Subcutaneous abdominal adipose tissue (tissue), 5 donors: ENCODE measurements around the gene ASS1.

Experiments
- H3K27ac ChIP-seq: one replicate; pipeline ENCODE4 v1.7.0; 2013; ENCODE audit warnings: low read depth, mild to moderate bottlenecking, inconsistent platforms, low read length, moderate library complexity
- H3K27me3 ChIP-seq, 5 donors: one replicate each; pipeline ENCODE4 v1.7.0; 2013; ENCODE audit warnings: low read length in 5 of 5, inconsistent platforms in 1 of 5; ENCODE audit not compliant: control insufficient read depth in 5 of 5, insufficient read depth in 4 of 5
- H3K36me3 ChIP-seq, 5 donors: one replicate each; pipeline ENCODE4 v1.7.0; 2013; ENCODE audit warnings: low read length in 5 of 5; ENCODE audit not compliant: control insufficient read depth in 5 of 5, insufficient read depth in 5 of 5
- H3K4me1 ChIP-seq, 5 donors: one replicate each; pipeline ENCODE4 v1.7.0; 2013; ENCODE audit warnings: low read length in 5 of 5, mild to moderate bottlenecking in 3 of 5, moderate library complexity in 1 of 5; ENCODE audit not compliant: control insufficient read depth in 5 of 5, insufficient read depth in 5 of 5
- H3K4me3 ChIP-seq, 5 donors: one replicate each; pipeline ENCODE4 v1.7.0; 2013; ENCODE audit warnings: low read length in 5 of 5, low read depth in 1 of 5
- H3K9ac ChIP-seq, 5 donors: one replicate each; pipeline ENCODE4 v1.7.0; 2013; ENCODE audit warnings: low read length in 5 of 5, mild to moderate bottlenecking in 4 of 5, moderate library complexity in 3 of 5
- H3K9me3 ChIP-seq, 5 donors: one replicate each; pipeline ENCODE4 v1.7.0; 2013; ENCODE audit warnings: low read length in 5 of 5; ENCODE audit not compliant: control insufficient read depth in 5 of 5
- donor health status: healthy.
- donor health status: healthy.
- donor health status: healthy.
- donor health status: healthy.
- donor health status: healthy.

ASS1 gene

DNA sequence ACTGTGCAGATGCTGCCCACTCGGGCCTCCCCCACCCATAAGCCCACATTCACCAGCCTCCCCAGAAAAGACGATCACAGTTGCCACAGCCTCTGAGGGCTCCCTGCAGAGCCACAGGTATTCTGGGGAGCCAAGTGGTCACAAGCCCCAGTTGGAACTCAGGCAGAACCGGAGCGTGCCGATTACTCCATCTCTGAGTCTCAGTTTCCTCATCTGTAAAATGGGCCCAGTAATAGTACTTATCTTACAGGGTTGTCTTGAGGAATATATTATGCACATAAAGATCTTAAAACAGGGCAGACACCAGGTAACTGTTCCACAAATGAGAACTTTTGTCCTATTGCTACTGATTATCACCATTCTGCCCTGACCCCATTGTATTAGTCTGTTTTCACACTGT, 77.0 kb downstream of the ASS1 start:
- Histone ChIP-seq H3K4me1 (no peaks in the 10 kb centered on the region), H3K4me3 (no peak overlapping the region), H3K27me3 (peaks cover 22 to 30% (median 26%) of the 10 kb centered on the region in 5 donors), H3K9ac (no peak overlapping the region), H3K9me3 (no peaks in the 10 kb centered on the region), H3K27ac (no peak overlapping the region), H3K36me3 (no peaks in the 10 kb centered on the region)

GRCh38 chr9:130522233-130522808, 77.6 kb downstream of the ASS1 start:
- Histone ChIP-seq H3K9ac (no peak overlapping the region), H3K27ac (no peak overlapping the region), H3K4me1 (no peaks in the 10 kb centered on the region), H3K9me3 (no peaks in the 10 kb centered on the region), H3K36me3 (no peaks in the 10 kb centered on the region), H3K4me3 (no peak overlapping the region), H3K27me3 (peaks cover 26 to 36% (median 30%) of the 10 kb centered on the region in 5 donors)

DNA sequence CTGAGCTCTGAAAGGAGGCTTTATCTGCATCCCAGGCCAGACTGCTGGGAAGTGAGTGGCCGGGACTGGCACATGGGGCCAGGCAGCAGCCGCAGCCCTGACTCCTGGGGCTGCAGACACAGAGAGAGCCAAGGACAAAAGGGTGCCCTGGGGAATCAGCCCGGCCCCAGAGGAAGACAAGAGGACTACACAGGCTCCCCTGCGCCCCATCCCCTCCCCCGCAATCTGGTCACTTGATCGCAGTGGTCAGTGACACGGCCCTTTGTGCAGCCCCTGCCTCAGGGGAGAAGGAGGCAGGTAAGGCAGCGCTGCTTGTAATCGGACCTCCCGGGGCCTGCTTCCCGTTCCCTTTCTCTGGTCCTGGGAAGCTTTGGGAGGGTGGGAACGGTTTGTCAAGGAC, 79.2 kb downstream of the ASS1 start:
- no peak overlapping the region for H3K27ac ChIP-seq
- no peaks in the 10 kb centered on the region for H3K9me3 ChIP-seq
- no peaks in the 10 kb centered on the region for H3K36me3 ChIP-seq
- H3K4me3 ChIP-seq, result no peak overlapping the region
- no peaks in the 10 kb centered on the region for H3K4me1 ChIP-seq
- H3K27me3 ChIP-seq, result peaks cover 30 to 40% (median 37%) of the 10 kb centered on the region in 5 donors
- H3K9ac ChIP-seq, result no peak overlapping the region

- no peaks in the 10 kb centered on the region for H3K9me3 ChIP-seq
- peaks cover 30 to 42% (median 36%) of the 10 kb centered on the region in 5 donors for H3K27me3 ChIP-seq
- no peak overlapping the region for H3K4me3 ChIP-seq
- no peaks in the 10 kb centered on the region for H3K4me1 ChIP-seq
- H3K36me3 ChIP-seq, result no peaks in the 10 kb centered on the region
- no peak overlapping the region for H3K9ac ChIP-seq
- H3K27ac ChIP-seq, result no peak overlapping the region
Measured at GRCh38 chr9:130526193-130526853, 81.6 kb downstream of the ASS1 start.

GRCh38 chr9:130526854-130527650, 82.3 kb downstream of the ASS1 start:
- Histone ChIP-seq H3K9ac (no peak overlapping the region), H3K27me3 (peaks cover 30 to 42% (median 35%) of the 10 kb centered on the region in 5 donors), H3K27ac (no peak overlapping the region), H3K9me3 (no peaks in the 10 kb centered on the region), H3K4me1 (no peaks in the 10 kb centered on the region), H3K4me3 (no peak overlapping the region), H3K36me3 (no peaks in the 10 kb centered on the region)

DNA sequence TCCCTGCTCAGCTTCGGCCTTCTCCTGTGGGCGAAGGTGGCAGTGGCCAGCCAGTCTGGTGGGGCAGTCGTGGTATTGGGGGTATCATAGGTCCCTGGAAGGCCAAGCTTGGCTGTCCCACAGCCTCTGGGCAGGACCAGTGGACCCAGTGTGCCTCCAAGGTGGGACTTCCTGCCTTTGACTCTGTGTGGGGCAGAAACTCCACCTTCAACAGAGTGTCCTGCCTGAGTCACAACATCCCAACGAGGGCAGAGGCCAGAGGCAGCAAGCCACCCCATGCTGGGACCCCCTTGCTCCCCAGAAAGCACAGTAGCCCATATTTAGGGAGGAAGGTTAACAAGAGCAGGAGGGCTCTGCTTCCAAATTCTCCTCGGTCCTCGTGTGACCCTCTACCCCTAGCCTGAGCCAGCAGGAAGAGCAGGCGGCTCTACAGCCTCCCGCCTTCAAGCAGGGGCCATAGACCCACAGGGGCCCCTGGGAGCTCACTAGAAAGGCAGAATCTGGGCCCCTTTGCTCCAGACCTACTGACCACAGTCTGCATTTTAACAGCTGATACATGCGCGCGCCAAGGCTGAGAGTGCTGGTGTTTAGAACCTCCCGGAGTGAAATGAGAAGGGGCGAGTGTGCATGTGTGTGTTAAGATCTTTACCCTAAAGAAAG, 83.0 kb downstream of the ASS1 start:
- Histone ChIP-seq H3K9ac (no peak overlapping the region), H3K27ac (no peak overlapping the region), H3K36me3 (no peaks in the 10 kb centered on the region), H3K27me3 (peaks cover 35 to 43% (median 37%) of the 10 kb centered on the region in 5 donors), H3K4me1 (no peaks in the 10 kb centered on the region), H3K4me3 (no peak overlapping the region), H3K9me3 (no peaks in the 10 kb centered on the region)

GRCh38 chr9:130528674-130529073, 83.9 kb downstream of the ASS1 start:
- Histone ChIP-seq H3K36me3 (no peaks in the 10 kb centered on the region), H3K27me3 (peaks cover 32 to 44% (median 41%) of the 10 kb centered on the region in 5 donors), H3K27ac (no peak overlapping the region), H3K9ac (no peak overlapping the region), H3K9me3 (no peaks in the 10 kb centered on the region), H3K4me1 (no peaks in the 10 kb centered on the region), H3K4me3 (no peak overlapping the region)

DNA sequence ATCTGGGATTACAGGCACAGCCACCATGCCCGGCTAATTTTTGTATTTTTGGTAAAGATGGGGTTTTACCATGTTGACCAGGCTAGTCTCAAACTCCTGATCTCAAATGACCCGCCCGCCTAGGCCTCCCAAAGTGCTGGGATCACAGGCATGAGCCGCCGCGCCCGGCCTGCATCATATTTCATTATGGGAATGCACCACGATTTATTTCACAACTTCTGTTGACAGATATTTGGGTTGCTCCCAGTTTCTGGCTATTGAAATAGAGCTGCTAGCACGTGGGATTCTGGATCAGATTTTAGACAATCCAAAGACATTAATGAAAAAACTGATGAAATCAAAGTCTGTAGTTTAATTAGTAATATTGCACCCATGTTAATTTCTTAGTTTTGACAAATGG, 86.2 kb downstream of the ASS1 start:
- Histone ChIP-seq H3K4me1 (peaks cover 0 to 5% (median 0%) of the 10 kb centered on the region in 5 donors), H3K9me3 (no peaks in the 10 kb centered on the region), H3K27me3 (peaks cover 29 to 52% (median 44%) of the 10 kb centered on the region in 5 donors), H3K9ac (no peak overlapping the region), H3K27ac (no peak overlapping the region), H3K4me3 (no peak overlapping the region), H3K36me3 (no peaks in the 10 kb centered on the region)

- Histone ChIP-seq H3K27me3 (peaks cover 30 to 53% (median 46%) of the 10 kb centered on the region in 5 donors), H3K4me1 (peaks cover 0 to 7% (median 0%) of the 10 kb centered on the region in 5 donors), H3K4me3 (no peak overlapping the region), H3K9me3 (no peaks in the 10 kb centered on the region), H3K9ac (no peak overlapping the region), H3K27ac (no peak overlapping the region), H3K36me3 (no peaks in the 10 kb centered on the region)
Measured at GRCh38 chr9:130531670-130532069, 86.9 kb downstream of the ASS1 start.
